Fibroblast of lung (primary cell): Measurements from ENCODE around the gene ZNHIT1.

ENCODE experiments used
- EZH2 ChIP-seq: IDR thresholded peaks from 2 replicates; pipeline ENCODE4 v1.5.1; 2012; ENCODE audit warnings: low read length, control low read depth, mild to moderate bottlenecking; ENCODE audit errors: missing control alignments
- TF ChIP-seq, protein P1 (sequence below), 2 donors: IDR thresholded peaks in 1 of 2; conservative IDR thresholded peaks in 1 of 2; 1 replicate in 1 of 2; 2 replicates in 1 of 2; pipeline ENCODE4 v1.5.1; 2011 to 2012; ENCODE audit warnings: low read length in 2 of 2, control low read depth in 1 of 2, inconsistent platforms in 1 of 2, low read depth in 1 of 2, mild to moderate bottlenecking in 1 of 2

DNA sequence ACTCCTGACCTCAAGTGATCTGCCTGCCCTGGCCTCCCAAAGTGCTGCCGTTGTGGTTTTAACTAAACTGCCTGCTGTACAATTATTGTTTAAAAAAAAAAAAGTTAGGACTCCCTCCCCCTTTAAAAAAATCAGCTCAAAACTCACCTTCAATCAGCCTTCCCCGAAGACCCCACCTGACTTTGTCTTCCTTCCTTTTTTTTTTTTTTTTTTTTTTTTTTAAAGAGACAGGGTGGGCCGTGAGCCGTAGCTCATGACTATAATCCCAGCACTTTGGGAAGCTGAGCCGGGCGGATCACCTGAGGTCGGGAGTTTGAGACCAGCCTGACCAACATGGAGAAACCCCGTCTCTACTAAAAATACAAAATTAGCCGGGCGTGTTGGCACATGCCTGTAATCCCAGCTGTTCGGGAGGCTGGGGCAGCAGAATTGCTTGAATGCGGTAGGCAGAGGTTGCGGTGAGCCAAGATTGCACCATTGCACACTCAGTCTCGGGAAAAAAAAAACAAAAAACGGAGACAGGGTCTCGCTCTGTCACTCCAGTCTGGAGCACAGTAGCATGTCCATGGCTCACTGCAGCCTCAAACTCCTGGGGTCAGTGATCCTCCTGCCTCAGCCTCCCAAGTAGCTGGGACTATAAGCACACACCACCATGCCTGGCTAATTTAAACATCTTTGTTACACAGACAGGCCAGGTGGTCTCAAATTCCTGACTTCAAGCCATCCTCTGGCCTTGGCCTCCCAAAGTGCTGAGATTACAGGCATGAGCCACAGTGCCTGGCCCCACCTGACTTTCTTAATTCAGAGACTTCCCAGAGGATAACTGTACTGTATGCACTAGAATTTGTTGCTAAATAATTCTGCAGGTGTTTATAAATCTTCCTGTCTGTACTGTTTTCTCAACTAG, 23.7 kb downstream of the ZNHIT1 start:
- TF ChIP-seq, protein P1, sequence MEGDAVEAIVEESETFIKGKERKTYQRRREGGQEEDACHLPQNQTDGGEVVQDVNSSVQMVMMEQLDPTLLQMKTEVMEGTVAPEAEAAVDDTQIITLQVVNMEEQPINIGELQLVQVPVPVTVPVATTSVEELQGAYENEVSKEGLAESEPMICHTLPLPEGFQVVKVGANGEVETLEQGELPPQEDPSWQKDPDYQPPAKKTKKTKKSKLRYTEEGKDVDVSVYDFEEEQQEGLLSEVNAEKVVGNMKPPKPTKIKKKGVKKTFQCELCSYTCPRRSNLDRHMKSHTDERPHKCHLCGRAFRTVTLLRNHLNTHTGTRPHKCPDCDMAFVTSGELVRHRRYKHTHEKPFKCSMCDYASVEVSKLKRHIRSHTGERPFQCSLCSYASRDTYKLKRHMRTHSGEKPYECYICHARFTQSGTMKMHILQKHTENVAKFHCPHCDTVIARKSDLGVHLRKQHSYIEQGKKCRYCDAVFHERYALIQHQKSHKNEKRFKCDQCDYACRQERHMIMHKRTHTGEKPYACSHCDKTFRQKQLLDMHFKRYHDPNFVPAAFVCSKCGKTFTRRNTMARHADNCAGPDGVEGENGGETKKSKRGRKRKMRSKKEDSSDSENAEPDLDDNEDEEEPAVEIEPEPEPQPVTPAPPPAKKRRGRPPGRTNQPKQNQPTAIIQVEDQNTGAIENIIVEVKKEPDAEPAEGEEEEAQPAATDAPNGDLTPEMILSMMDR (conservative IDR thresholded peaks at IDR 0.05 in 1 of 2, IDR thresholded peaks at IDR 0.05 in 1 of 2; ENCODE audit: low read depth in 1 of 2, low read length in 2 of 2) = no peak
- no peak for TF ChIP-seq EZH2
